IPS-20b (cell line): ENCODE data around the gene KANK4.

Experiments used
- H3K27ac ChIP-seq: one replicate; pipeline ENCODE4 v1.5.1; 2013; ENCODE audit warnings: low read length
- H3K27me3 ChIP-seq: 2 replicates; pipeline ENCODE4 v1.6.1; 2013; ENCODE audit warnings: mild to moderate bottlenecking, low read length, inconsistent platforms; ENCODE audit not compliant: insufficient read depth
- H3K36me3 ChIP-seq: 2 replicates; pipeline ENCODE4 v1.6.1; 2013; ENCODE audit warnings: low read depth, mild to moderate bottlenecking, inconsistent platforms, low read length, moderate library complexity; ENCODE audit not compliant: insufficient read depth
- H3K4me1 ChIP-seq: 2 replicates; pipeline ENCODE4 v1.6.1; 2013; ENCODE audit warnings: mild to moderate bottlenecking, control low read depth, inconsistent platforms, low read length, moderate library complexity; ENCODE audit not compliant: insufficient read depth
- H3K4me3 ChIP-seq: 2 replicates; pipeline ENCODE4 v1.5.1; 2013; ENCODE audit warnings: mild to moderate bottlenecking, low read length, inconsistent platforms
- H3K9ac ChIP-seq: 2 replicates; pipeline ENCODE4 v1.6.1; 2013; ENCODE audit warnings: low read depth, mild to moderate bottlenecking, inconsistent platforms, low read length, moderate library complexity
- H3K9me3 ChIP-seq: 2 replicates; pipeline ENCODE4 v1.6.1; 2013; ENCODE audit warnings: mild to moderate bottlenecking, low read depth, low read length, inconsistent platforms; ENCODE audit not compliant: insufficient read depth

Gene KANK4

GRCh38 chr1:62335656-62336055, 16.4 kb upstream of the KANK4 start:
- Histone ChIP-seq H3K27ac (no peak overlapping the region), H3K4me3 (no peak overlapping the region), H3K9ac (no peak overlapping the region), H3K4me1 (peaks cover 17% of the 10 kb centered on the region; the same call in 1 of the 2 replicates), H3K27me3 (no peaks in the 10 kb centered on the region), H3K36me3 (no peaks in the 10 kb centered on the region), H3K9me3 (no peaks in the 10 kb centered on the region)

GRCh38 chr1:62334434-62334985, 15.3 kb upstream of the KANK4 start:
- no peaks in the 10 kb centered on the region for H3K9me3 ChIP-seq
- H3K4me3 ChIP-seq, result no peak overlapping the region
- no peak overlapping the region for H3K27ac ChIP-seq

DNA sequence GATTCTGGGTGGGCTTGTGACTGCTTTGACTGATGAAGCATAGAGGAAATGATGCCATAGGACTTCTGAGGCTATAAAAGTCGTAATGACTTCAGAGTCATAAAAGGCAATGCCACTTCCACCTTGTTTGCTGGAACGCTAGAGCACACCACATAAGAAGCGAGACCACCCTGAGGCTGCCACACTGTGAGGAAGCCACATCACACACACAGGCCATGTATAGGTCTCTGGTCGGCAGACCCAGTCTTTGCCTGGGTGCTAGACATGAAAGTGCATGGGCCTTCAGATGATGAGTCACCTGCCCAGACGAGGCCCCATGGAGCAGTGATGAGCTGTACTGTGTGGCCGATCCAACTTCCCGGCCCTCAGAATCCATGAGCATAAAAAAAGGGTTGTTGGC, 14.2 kb upstream of the KANK4 start:
- Histone ChIP-seq H3K9me3 (no peaks in the 10 kb centered on the region), H3K4me3 (no peak overlapping the region), H3K36me3 (no peaks in the 10 kb centered on the region), H3K9ac (no peak overlapping the region), H3K4me1 (peaks cover 17% of the 10 kb centered on the region; the same call in 1 of the 2 replicates), H3K27me3 (no peaks in the 10 kb centered on the region), H3K27ac (no peak overlapping the region)

More at GRCh38 chr1:62334434-62334985, 15.3 kb upstream of the KANK4 start:
- Histone ChIP-seq H3K9ac (no peak overlapping the region), H3K36me3 (no peaks in the 10 kb centered on the region), H3K4me1 (peaks cover 17% of the 10 kb centered on the region; the same call in 1 of the 2 replicates), H3K27me3 (no peaks in the 10 kb centered on the region)

- no peaks in the 10 kb centered on the region for H3K4me1 ChIP-seq
- H3K27me3 ChIP-seq, result no peaks in the 10 kb centered on the region
- no peak overlapping the region for H3K9ac ChIP-seq
- H3K27ac ChIP-seq, result no peak overlapping the region
- H3K9me3 ChIP-seq, result no peaks in the 10 kb centered on the region
- H3K4me3 ChIP-seq, result peak overlapping the region; percentile 55; the same call in 1 of the 2 replicates
- no peaks in the 10 kb centered on the region for H3K36me3 ChIP-seq
Observed at GRCh38 chr1:62327360-62328055, 8.3 kb upstream of the KANK4 start.

DNA sequence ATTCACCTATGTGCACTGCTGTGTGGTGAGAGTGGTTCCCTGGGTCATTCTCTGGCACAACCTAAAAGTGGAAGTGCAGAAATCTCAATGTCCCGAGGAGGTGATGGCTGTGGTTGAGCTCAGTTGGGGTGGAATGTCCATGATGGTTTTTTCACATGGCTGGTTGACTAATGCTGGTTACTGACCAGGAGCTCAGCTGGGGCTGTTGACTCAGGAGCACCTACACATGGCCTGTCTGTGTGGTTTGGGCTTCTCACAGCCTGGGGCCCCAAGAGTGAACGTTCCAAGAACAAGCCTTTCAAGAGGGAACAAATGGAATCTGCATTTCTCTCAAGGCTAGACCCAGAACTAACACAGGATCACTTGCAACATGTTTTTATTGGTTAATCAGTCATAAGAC, 6.4 kb upstream of the KANK4 start:
- no peaks in the 10 kb centered on the region for H3K4me1 ChIP-seq
- no peaks in the 10 kb centered on the region for H3K36me3 ChIP-seq
- no peak overlapping the region for H3K27ac ChIP-seq
- H3K4me3 ChIP-seq, result no peak overlapping the region
- H3K9me3 ChIP-seq, result no peaks in the 10 kb centered on the region
- H3K27me3 ChIP-seq, result peaks cover 14% of the 10 kb centered on the region
- H3K9ac ChIP-seq, result no peak overlapping the region

GRCh38 chr1:62325081-62325480, 5.8 kb upstream of the KANK4 start:
- Histone ChIP-seq H3K4me1 (no peaks in the 10 kb centered on the region), H3K27ac (no peak overlapping the region), H3K4me3 (no peak overlapping the region)

DNA sequence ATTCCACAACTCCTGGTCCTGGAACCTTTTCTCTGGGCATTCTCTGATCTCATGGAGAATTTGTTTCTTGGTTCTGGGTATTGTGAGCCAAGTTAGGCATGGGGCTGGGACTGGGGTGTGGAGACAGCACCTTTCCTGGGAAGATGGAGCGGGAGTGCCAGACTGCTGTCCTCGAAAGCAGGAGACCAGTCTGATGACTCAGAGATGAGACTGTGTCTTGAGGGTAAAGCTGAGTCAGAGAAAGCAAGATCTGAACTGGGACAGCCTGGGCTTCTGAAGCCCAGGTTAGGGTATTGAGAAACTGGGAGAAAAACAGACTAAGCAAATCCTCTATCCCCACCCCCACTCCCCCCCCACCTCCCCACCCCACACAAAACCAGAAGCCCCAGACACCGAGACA, 2.2 kb upstream of the KANK4 start:
- H3K27me3 ChIP-seq, result peaks cover 56% of the 10 kb centered on the region
- no peak overlapping the region for H3K4me3 ChIP-seq
- no peaks in the 10 kb centered on the region for H3K9me3 ChIP-seq
- H3K36me3 ChIP-seq, result no peaks in the 10 kb centered on the region
- no peaks in the 10 kb centered on the region for H3K4me1 ChIP-seq
- no peak overlapping the region for H3K27ac ChIP-seq
- H3K9ac ChIP-seq, result no peak overlapping the region

More at GRCh38 chr1:62325081-62325480, 5.8 kb upstream of the KANK4 start:
- Histone ChIP-seq H3K9ac (no peak overlapping the region), H3K9me3 (no peaks in the 10 kb centered on the region), H3K27me3 (peaks cover 20% of the 10 kb centered on the region), H3K36me3 (no peaks in the 10 kb centered on the region)

- Histone ChIP-seq H3K36me3 (no peaks in the 10 kb centered on the region), H3K27ac (no peak overlapping the region), H3K4me3 (peak overlapping the region; percentile 56), H3K4me1 (no peaks in the 10 kb centered on the region), H3K9me3 (no peaks in the 10 kb centered on the region), H3K9ac (no peak overlapping the region), H3K27me3 (peaks cover 75% of the 10 kb centered on the region)
Observed at GRCh38 chr1:62318320-62318755, 896 bp downstream of the KANK4 start.

DNA sequence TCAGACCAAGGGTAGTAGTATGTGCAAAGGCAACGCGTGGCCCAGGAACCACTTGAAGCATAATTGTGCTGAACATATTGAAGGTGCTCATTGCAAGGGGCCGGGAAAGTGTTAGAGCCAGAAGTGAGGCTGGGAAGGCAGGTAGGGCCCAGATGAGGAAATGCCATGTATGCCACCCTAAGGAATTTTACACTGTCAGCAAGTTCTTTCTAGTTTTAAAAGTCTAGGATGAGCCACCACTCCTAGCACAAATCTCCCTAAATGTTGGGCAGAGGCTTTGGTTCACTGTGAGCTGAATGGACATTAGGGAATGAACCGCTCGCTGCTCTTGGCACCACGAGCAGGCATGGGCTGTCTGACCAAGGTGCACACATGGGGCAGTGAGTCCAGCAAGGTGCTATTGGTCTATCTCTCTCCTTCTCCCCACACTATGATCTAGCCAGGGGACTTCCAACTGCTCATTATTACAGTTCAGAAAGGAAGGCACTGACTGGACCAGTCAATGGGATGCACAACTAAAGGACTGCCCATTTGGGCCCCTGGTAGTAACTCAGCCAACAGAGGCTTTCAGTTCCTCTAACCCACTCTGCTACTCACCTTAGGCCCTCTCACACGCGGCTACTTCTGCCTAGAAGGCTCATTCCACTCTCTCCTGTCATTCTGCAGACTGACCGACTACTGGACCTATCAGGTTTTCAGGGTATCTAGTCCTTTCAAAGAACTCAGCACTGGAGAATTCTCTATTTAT, 2.0 kb downstream of the KANK4 start:
- no peak overlapping the region for H3K4me3 ChIP-seq
- H3K9ac ChIP-seq, result no peak overlapping the region
- H3K27ac ChIP-seq, result no peak overlapping the region
- no peaks in the 10 kb centered on the region for H3K4me1 ChIP-seq
- H3K36me3 ChIP-seq, result no peaks in the 10 kb centered on the region
- H3K27me3 ChIP-seq, result peaks cover 75% of the 10 kb centered on the region
- no peaks in the 10 kb centered on the region for H3K9me3 ChIP-seq

DNA sequence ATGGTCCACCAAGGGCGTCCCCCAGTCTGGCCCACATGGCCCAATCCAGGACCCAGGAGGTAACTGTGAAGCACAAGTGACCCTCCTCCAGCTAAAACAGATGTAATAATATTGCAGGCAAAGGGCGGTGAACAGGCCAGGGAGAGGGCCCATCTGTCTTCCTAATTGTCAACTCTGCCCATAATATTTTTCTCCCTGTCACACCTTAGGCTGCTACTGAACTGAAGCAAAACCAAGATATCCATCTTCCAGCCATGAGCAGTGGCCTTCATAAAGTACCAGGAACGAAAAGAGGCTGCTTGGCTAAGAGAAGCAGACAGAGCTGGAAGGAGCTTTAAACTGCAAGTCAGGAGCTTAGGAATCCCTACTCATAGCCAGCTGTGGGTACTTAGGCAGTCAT, 3.1 kb downstream of the KANK4 start:
- 0 out of 2 replicates have a peak, but pooled peaks cover 4% of the 10 kb centered on the region for H3K4me1 ChIP-seq
- H3K4me3 ChIP-seq, result no peak overlapping the region
- H3K27ac ChIP-seq, result no peak overlapping the region
- peaks cover 66% of the 10 kb centered on the region for H3K27me3 ChIP-seq
- H3K9me3 ChIP-seq, result no peaks in the 10 kb centered on the region
- no peaks in the 10 kb centered on the region for H3K36me3 ChIP-seq
- H3K9ac ChIP-seq, result no peak overlapping the region

- Histone ChIP-seq H3K9me3 (no peaks in the 10 kb centered on the region), H3K4me1 (peaks cover 4% of the 10 kb centered on the region; the same call in 1 of the 2 replicates), H3K27ac (no peak overlapping the region), H3K9ac (no peak overlapping the region), H3K36me3 (no peaks in the 10 kb centered on the region), H3K27me3 (peaks cover 59% of the 10 kb centered on the region), H3K4me3 (no peak overlapping the region)
Observed at GRCh38 chr1:62315387-62315786, 3.8 kb downstream of the KANK4 start.
